SJSA1 (cell line): ENCODE measurements around the gene RRM1. TPM values are rescaled to one million over a fixed set of nuclear protein-coding genes. Genes with fewer than 3 reads are reported as not detected.

Experiments used
- DNase-seq, 2 experiments: peaks; one replicate each; pipeline ENCODE4 v3.0.0-alpha.2; 2015 to 2020; ENCODE audit warnings: low spot score in 2 of 2, low read depth in 1 of 2
- H3K27ac ChIP-seq: fragments of 250-450 bp; sonication (Bioruptor Pico); 2 replicates; pipeline ENCODE4 v1.5.1; 2020; ENCODE audit warnings: mild to moderate bottlenecking, moderate library complexity
- H3K27me3 ChIP-seq: fragments of 250-450 bp; sonication (Bioruptor Pico); replicated peaks from 2 replicates; pipeline ENCODE4 v1.5.1; 2020; ENCODE audit warnings: mild to moderate bottlenecking, moderate library complexity
- H3K36me3 ChIP-seq: fragments of 250-450 bp; sonication (Bioruptor Pico); 2 replicates; pipeline ENCODE4 v1.5.1; 2020; ENCODE audit warnings: mild to moderate bottlenecking
- H3K4me1 ChIP-seq: fragments of 250-450 bp; sonication (Bioruptor Pico); replicated peaks from 2 replicates; pipeline ENCODE4 v1.6.1; 2021; ENCODE audit warnings: mild to moderate bottlenecking
- H3K4me3 ChIP-seq: fragments of 250-450 bp; sonication (Bioruptor Pico); 2 replicates; pipeline ENCODE4 v1.5.1; 2020; ENCODE audit warnings: mild to moderate bottlenecking
- H3K9me3 ChIP-seq: fragments of 250-450 bp; sonication (Bioruptor Pico); replicated peaks from 2 replicates; pipeline ENCODE4 v1.5.1; 2020; ENCODE audit warnings: mild to moderate bottlenecking
- total RNA-seq: library from RNA; depleted of rRNA; stranded (reverse); fragments of >200 nt; shearing (Covaris generic); gene quantifications from 2 replicates; pipeline ENCODE4 v1.2.3, GENCODE V29; 2014

RRM1 gene
- total RNA-seq, 1 experiment from 2014 or later: 295 TPM

GRCh38 chr11:4090258-4090657 lies 4.3 kb upstream of the RRM1 start:
- DNase-seq: no peak
- H3K27me3 ChIP-seq: no peaks in the 10 kb centered on the region
- H3K4me1 ChIP-seq: peaks cover 15% of the 10 kb centered on the region; the same call in 1 of the 2 replicates
- no peak overlapping the region for H3K27ac ChIP-seq
- peaks cover 22% of the 10 kb centered on the region for H3K36me3 ChIP-seq
- H3K9me3 ChIP-seq: no peaks in the 10 kb centered on the region
- H3K4me3 ChIP-seq: no peak overlapping the region

DNA sequence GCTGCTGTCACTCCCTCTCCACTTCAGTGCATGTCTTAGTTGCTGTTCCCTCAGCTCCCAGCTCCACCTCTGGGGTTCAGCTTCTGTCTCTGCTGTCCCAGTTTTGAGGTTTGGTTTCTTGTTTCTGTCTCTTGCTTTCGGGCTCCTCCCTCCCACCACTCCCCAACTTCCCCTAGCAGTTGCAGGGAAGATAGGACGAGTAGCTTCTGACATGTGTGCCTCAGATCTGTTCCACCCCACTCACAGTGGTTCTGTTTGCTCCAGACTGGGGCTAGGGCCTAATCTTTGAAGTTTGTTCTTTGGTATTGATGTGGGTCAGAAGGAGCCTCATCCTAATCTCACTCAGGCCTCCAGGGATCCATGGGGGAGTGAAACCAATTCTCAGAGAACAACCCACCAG lies 2.6 kb upstream of the RRM1 start:
- Histone ChIP-seq H3K4me3 (no peak overlapping the region), H3K9me3 (no peaks in the 10 kb centered on the region), H3K4me1 (peaks cover 31% of the 10 kb centered on the region), H3K27ac (no peak overlapping the region), H3K36me3 (peaks cover 29% of the 10 kb centered on the region), H3K27me3 (no peaks in the 10 kb centered on the region)
- DNase-seq: no peak

GRCh38 chr11:4093519-4094347 lies 866 bp upstream of the RRM1 start:
- Histone ChIP-seq H3K4me3 (peak overlapping the region; percentile 55), H3K27me3 (no peaks in the 10 kb centered on the region), H3K9me3 (no peaks in the 10 kb centered on the region), H3K4me1 (peaks cover 32% of the 10 kb centered on the region), H3K27ac (peak overlapping the region; percentile 92), H3K36me3 (peaks cover 20% of the 10 kb centered on the region)
- DNase-seq: no peak

GRCh38 chr11:4095509-4096230 lies 1.1 kb downstream of the RRM1 start:
- Histone ChIP-seq H3K9me3 (no peaks in the 10 kb centered on the region), H3K36me3 (peaks cover 37% of the 10 kb centered on the region), H3K27me3 (no peaks in the 10 kb centered on the region), H3K4me1 (peaks cover 32% of the 10 kb centered on the region), H3K4me3 (peak overlapping the region; percentile 55), H3K27ac (peak overlapping the region; percentile 92)
- DNase-seq: peak in 1 of 2 experiments; percentile 68

DNA sequence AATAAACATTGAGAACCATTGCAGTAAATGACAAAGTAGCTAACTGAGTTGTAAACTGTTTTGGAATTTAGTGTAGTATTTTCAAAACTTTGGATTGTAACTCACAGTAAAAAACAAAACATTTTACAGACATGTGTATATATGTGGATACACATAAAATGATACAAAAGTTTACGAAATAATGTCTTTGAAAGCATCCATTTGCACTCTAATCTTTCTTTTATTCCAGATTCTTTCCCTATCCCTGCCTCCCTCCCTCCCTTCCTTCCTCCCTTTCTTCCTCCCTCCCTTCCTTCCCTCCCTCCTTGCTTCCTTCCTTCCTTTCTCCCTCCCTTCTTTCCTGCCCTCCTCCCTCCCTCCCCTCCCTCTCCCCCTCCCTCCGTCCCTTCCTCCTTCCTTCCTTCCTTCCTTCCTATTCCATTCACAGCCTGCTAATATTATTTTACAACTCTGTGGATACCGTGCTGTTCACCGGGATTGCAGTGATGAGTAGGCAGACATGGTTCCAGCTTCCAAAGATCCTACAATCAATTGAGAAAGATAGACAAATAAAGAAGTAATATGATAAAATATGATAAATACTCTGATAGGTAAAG lies 3.5 kb downstream of the RRM1 start:
- no peaks in the 10 kb centered on the region for H3K27me3 ChIP-seq
- no peaks in the 10 kb centered on the region for H3K9me3 ChIP-seq
- H3K4me1 ChIP-seq: peaks cover 32% of the 10 kb centered on the region
- peaks cover 56% of the 10 kb centered on the region for H3K36me3 ChIP-seq
- no peak overlapping the region for H3K27ac ChIP-seq
- no peak for DNase-seq
- H3K4me3 ChIP-seq: no peak overlapping the region

GRCh38 chr11:4102711-4103110 lies 8.1 kb downstream of the RRM1 start:
- Histone ChIP-seq H3K4me3 (no peak overlapping the region), H3K27ac (no peak overlapping the region), H3K9me3 (no peaks in the 10 kb centered on the region), H3K36me3 (peaks cover 80% of the 10 kb centered on the region), H3K27me3 (no peaks in the 10 kb centered on the region), H3K4me1 (peaks cover 4% of the 10 kb centered on the region)
- DNase-seq: no peak

DNA sequence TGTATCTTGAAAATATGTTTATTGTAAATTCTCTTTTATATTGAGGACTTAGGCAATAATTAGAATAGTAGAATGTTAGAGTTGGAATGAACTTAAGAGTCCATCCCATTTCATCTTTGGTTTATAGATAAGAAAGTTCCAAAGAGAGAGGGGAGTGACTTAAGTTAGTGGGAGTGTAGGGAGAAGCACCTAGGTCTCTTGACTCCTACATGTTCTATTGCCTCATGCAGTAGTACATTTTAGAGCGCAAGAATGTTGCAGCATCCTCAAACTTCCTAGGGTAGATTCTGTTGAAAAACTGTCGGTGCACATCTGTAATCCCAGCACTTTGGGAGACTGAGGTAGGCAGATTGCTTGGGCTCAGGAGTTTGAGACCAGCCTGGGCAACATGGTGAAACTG lies 8.7 kb downstream of the RRM1 start:
- Histone ChIP-seq H3K36me3 (peaks cover 86% of the 10 kb centered on the region), H3K4me1 (no peaks in the 10 kb centered on the region), H3K4me3 (no peak overlapping the region), H3K27me3 (no peaks in the 10 kb centered on the region), H3K27ac (no peak overlapping the region), H3K9me3 (no peaks in the 10 kb centered on the region)
- DNase-seq: no peak

DNA sequence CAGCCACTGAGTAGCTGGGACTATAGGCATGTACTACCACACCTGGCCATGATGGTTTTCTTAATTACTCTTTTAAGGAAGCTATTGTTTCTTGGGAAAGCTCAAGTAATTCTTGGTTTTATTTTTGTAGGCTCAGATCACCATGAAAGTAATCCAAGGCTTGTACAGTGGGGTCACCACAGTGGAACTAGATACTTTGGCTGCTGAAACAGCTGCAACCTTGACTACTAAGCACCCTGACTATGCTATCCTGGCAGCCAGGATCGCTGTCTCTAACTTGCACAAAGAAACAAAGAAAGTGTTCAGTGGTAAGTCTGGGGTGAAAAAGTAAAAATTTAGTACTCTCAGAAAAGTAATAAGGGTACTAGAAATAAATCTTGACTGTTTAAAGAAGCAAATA lies 11.3 kb downstream of the RRM1 start:
- Histone ChIP-seq H3K9me3 (no peaks in the 10 kb centered on the region), H3K4me3 (no peak overlapping the region), H3K27ac (no peak overlapping the region), H3K36me3 (peaks cover 83% of the 10 kb centered on the region), H3K4me1 (no peaks in the 10 kb centered on the region), H3K27me3 (no peaks in the 10 kb centered on the region)
- no peak for DNase-seq

DNA sequence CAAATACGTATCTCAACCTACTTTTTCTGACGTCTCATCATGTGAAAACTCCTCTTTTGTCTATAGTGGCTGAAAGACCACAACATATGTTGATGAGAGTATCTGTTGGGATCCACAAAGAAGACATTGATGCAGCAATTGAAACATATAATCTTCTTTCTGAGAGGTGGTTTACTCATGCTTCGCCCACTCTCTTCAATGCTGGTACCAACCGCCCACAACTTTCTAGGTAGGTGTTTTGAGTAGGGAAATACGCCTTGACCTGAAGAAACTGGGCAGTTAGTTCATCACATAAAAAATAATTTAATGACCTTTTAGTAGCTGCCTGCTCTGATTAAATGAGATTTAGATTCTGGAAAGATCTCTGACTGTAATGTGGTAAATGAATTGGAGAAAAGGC lies 17.2 kb downstream of the RRM1 start:
- Histone ChIP-seq H3K36me3 (peaks cover 91% of the 10 kb centered on the region), H3K27me3 (no peaks in the 10 kb centered on the region), H3K4me3 (no peak overlapping the region), H3K27ac (no peak overlapping the region), H3K4me1 (no peaks in the 10 kb centered on the region), H3K9me3 (no peaks in the 10 kb centered on the region)
- no peak for DNase-seq

GRCh38 chr11:4115128-4115527 lies 20.5 kb downstream of the RRM1 start:
- no peak overlapping the region for H3K4me3 ChIP-seq
- H3K27ac ChIP-seq: no peak overlapping the region
- H3K9me3 ChIP-seq: no peaks in the 10 kb centered on the region
- H3K4me1 ChIP-seq: no peaks in the 10 kb centered on the region
- DNase-seq: no peak
- no peaks in the 10 kb centered on the region for H3K27me3 ChIP-seq
- H3K36me3 ChIP-seq: peaks cover 92% of the 10 kb centered on the region

DNA sequence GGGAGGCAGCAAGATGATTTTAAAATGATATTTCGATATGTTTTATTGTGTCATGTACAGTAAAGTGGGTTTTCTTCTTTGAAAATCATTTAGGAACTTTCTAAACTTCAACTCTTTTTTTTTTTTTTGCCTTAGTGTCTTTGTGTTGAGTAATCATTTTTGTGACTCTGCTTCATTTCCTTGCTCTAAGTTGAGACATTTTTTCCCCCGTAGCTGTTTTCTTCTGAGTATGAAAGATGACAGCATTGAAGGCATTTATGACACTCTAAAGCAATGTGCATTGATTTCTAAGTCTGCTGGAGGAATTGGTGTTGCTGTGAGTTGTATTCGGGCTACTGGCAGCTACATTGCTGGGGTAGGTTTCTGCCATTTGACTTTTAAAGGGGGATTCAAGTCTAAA lies 23.5 kb downstream of the RRM1 start:
- Histone ChIP-seq H3K4me1 (no peaks in the 10 kb centered on the region), H3K9me3 (no peaks in the 10 kb centered on the region), H3K36me3 (peaks cover 92% of the 10 kb centered on the region), H3K27me3 (no peaks in the 10 kb centered on the region), H3K27ac (no peak overlapping the region), H3K4me3 (no peak overlapping the region)
- DNase-seq: no peak

DNA sequence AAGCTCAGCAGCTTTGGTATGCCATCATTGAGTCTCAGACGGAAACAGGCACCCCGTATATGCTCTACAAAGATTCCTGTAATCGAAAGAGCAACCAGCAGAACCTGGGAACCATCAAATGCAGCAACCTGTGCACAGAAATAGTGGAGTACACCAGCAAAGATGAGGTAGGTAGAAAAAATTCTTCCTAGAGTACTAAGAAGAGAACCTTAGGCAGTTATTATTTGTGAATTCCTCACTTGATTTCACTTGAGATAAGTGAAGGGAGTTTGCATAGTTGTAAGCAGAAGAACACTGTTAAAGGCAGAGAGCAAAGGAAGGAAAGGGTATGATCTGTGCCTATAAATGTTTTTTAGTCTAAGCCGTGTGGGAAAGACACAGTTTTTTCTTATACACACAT lies 28.6 kb downstream of the RRM1 start:
- no peaks in the 10 kb centered on the region for H3K9me3 ChIP-seq
- H3K4me1 ChIP-seq: no peaks in the 10 kb centered on the region
- H3K27me3 ChIP-seq: no peaks in the 10 kb centered on the region
- no peak overlapping the region for H3K27ac ChIP-seq
- no peak for DNase-seq
- peaks cover 99% of the 10 kb centered on the region for H3K36me3 ChIP-seq
- no peak overlapping the region for H3K4me3 ChIP-seq

GRCh38 chr11:4125141-4125540 lies 30.5 kb downstream of the RRM1 start:
- Histone ChIP-seq H3K4me3 (no peak overlapping the region), H3K9me3 (no peaks in the 10 kb centered on the region), H3K27ac (no peak overlapping the region), H3K4me1 (no peaks in the 10 kb centered on the region), H3K36me3 (peaks cover 96% of the 10 kb centered on the region), H3K27me3 (no peaks in the 10 kb centered on the region; the same call in 1 of the 2 replicates)
- DNase-seq: peak in 1 of 2 experiments; percentile 17

DNA sequence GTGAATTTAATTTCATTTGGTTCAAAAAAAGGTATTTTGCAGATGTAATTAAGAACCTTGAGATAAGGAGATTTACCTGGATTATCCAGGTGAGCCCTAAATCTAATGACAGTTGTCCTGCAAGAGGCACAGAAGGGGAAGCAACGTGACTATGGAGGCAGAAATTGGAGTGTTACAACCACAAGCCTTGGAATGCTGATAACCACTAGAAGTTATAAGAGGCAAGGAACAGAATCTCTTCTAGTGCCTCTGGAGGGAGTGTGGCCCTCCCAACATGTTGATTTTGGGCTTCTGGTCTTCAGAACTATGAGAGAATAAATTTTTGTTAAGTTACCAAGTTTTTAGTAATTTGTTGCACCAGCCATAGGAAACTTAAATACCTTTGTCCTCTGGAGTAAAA lies 32.8 kb downstream of the RRM1 start:
- H3K27ac ChIP-seq: no peak overlapping the region
- no peaks in the 10 kb centered on the region for H3K9me3 ChIP-seq
- H3K27me3 ChIP-seq: no peaks in the 10 kb centered on the region; the same call in 1 of the 2 replicates
- no peaks in the 10 kb centered on the region for H3K4me1 ChIP-seq
- no peak for DNase-seq
- no peak overlapping the region for H3K4me3 ChIP-seq
- peaks cover 97% of the 10 kb centered on the region for H3K36me3 ChIP-seq
